ENCODE measurements around the gene TPSAB1. TPM values are rescaled to one million over a fixed set of nuclear protein-coding genes. Genes with fewer than 3 reads are reported as not detected.
"Not testable (repeated sequence)": the region's sequence is repeated elsewhere in the genome, so short reads cannot be mapped to it uniquely, and the experiment has no call there.

Gene TPSAB1
- total RNA-seq, 2 donors from 2014 or later, result 30.4 to 62.1 TPM

DNA sequence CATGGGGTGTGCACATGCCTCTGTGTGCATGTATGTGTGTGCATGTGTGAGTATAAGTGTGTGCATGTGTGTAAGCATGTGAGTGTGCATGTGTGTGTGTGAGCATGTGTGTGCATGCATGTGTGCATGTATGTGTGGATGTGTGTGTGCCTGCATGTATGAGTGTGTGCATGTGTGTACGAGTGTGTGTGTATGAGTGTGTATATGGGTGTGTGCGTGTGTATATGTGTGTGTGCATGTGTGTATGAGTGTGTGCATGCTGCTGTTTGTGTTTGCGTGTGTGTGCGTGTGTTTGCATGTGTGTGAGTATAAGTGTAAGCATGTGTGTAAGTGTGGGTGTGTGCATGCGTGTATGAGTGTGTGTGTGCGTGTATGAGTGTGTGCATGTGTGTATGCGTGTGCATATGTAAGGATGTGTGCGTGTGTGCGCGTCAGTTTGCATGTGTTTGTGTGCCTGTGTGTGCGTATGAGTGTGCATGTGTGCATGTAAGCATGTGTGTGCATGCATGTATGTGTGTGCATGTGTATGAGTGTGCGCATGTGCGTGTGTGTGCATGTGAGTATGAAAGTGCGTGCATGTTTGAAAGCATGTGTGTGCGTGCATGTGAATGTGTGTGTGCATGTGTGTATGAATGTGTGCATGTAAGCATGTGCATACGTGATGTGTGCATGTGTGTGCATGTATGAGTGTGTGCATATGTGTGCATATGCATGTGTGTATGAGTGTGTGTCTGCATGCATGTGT lies 24.0 kb downstream of the TPSAB1 start:
- no peaks in the 10 kb centered on the region for H3K4me1 ChIP-seq
- H3K36me3 ChIP-seq, result no peaks in the 10 kb centered on the region
- TF ChIP-seq, protein P1, sequence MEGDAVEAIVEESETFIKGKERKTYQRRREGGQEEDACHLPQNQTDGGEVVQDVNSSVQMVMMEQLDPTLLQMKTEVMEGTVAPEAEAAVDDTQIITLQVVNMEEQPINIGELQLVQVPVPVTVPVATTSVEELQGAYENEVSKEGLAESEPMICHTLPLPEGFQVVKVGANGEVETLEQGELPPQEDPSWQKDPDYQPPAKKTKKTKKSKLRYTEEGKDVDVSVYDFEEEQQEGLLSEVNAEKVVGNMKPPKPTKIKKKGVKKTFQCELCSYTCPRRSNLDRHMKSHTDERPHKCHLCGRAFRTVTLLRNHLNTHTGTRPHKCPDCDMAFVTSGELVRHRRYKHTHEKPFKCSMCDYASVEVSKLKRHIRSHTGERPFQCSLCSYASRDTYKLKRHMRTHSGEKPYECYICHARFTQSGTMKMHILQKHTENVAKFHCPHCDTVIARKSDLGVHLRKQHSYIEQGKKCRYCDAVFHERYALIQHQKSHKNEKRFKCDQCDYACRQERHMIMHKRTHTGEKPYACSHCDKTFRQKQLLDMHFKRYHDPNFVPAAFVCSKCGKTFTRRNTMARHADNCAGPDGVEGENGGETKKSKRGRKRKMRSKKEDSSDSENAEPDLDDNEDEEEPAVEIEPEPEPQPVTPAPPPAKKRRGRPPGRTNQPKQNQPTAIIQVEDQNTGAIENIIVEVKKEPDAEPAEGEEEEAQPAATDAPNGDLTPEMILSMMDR (IDR thresholded peaks at IDR 0.05), result no peak
- H3K4me3 ChIP-seq, result no peak overlapping the region
- no peak overlapping the region for H3K9ac ChIP-seq (ENCODE audit: low read depth in 2 of 2, low read length in 2 of 2)
- intact Hi-C loops (cut with DNase I), result no loop called here
- no peaks in the 10 kb centered on the region for H3K9me3 ChIP-seq
- no peak for DNase-seq
- H3K27ac ChIP-seq, result no peak overlapping the region
- peaks cover 31% of the 10 kb centered on the region for H3K27me3 ChIP-seq

DNA sequence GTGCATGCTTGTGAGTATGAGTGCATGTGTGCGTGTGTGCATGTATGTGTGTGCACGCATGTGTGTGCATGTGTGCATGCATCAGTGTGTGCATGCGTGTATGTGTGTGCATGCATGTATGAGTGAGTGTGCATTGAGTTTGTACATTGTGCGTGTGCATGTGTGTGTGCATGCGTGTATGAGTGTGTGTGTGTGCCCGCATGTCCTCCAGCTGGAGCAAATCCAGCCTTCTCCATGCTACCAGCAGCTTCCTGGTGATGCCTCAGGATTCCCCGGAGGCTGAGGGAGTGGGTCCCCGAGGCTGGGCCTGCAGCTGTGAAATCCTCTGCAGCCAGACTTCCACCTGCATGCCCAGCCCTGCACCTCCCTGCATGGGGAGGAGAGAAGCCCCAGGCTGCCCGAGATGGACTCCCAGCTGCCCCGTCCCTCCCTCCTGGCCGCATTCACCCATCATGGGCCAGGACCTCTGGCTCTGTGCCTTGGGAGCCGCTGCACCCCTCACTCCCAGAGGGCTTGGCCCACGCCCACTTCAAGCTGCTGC lies 24.7 kb downstream of the TPSAB1 start:
- H3K27me3 ChIP-seq, result peaks cover 24% of the 10 kb centered on the region
- no peak for DNase-seq
- no peaks in the 10 kb centered on the region for H3K4me1 ChIP-seq
- H3K4me3 ChIP-seq, result no peak overlapping the region
- no peaks in the 10 kb centered on the region for H3K36me3 ChIP-seq
- TF ChIP-seq, protein P1 (IDR thresholded peaks at IDR 0.05), result no peak
- intact Hi-C loops (cut with DNase I), result no loop called here
- no peak overlapping the region for H3K9ac ChIP-seq (ENCODE audit: low read depth in 2 of 2, low read length in 2 of 2)
- H3K27ac ChIP-seq, result no peak overlapping the region
- no peaks in the 10 kb centered on the region for H3K9me3 ChIP-seq

DNA sequence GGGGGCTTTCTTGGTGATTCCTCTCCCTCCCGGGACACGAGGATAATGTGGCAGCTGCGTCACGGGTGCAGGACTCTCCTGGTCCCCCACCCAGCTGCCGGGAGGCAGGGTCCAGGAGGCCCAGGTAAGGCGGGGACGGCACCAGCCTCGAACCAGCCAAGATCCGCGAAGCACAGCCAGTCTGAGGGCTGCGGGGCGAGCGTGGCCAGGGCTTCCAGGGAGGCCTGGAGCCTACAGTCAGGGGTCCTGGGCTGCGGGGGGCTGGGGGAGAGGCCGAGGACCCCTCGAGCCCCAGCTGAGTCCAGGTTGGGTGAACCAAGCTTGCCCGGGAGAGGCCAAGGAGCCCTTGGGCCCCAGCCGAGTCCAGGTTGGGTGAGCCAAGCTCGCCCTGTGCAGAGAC lies 25.3 kb downstream of the TPSAB1 start:
- no peak overlapping the region for H3K9ac ChIP-seq (ENCODE audit: low read depth in 2 of 2, low read length in 2 of 2)
- no peaks in the 10 kb centered on the region for H3K9me3 ChIP-seq
- H3K27me3 ChIP-seq, result peaks cover 21% of the 10 kb centered on the region
- no peak overlapping the region for H3K27ac ChIP-seq
- TF ChIP-seq, protein P1 (IDR thresholded peaks at IDR 0.05), result no peak
- no peak for DNase-seq
- intact Hi-C loops (cut with DNase I), result no loop called here
- H3K36me3 ChIP-seq, result no peaks in the 10 kb centered on the region
- H3K4me3 ChIP-seq, result no peak overlapping the region
- H3K4me1 ChIP-seq, result no peaks in the 10 kb centered on the region

DNA sequence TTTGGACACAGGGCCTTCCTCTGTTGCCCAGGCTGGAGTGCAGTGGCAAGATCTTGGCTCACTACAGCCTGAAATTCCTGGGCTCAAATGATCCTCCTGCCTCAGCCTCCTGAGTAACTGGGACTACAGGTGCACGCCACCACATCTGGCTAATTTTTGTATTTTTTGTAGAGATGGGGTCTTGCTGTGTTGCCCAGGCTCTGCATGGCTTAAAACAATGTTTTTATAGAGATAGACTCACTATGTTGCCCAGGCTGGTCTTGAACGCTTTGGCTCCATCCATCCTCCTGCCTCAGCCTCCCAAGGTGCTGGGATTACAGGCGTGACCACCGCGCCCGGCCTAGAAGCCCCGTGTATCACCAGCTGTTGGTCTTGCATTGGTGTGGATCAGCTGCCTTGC lies 28.9 kb downstream of the TPSAB1 start:
- H3K9me3 ChIP-seq; H3K36me3 ChIP-seq; H3K9ac ChIP-seq (ENCODE audit: low read depth in 2 of 2, low read length in 2 of 2); H3K27ac ChIP-seq; intact Hi-C loops (cut with DNase I); H3K27me3 ChIP-seq; H3K4me3 ChIP-seq; H3K4me1 ChIP-seq; DNase-seq: not testable (repeated sequence)

DNA sequence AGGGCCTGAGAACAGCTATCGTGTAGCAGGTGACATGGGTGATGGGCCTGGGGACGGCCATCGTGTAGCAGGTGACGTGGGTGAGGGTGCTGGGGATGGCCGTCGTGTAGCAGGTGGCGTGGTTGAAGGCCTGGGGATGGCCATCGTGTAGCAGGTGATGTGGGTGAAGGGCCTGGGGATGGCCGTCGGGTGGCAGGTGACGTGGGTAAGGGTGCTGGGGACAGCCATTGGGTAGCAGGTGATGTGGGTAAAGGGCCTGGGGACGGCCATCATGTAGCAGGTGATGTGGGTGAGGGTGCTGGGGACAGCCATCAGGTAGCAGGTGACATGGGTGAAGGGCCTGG lies 30.8 kb downstream of the TPSAB1 start:
- peak overlapping the region in 1 of 2 donors; percentile 24 for H3K9ac ChIP-seq (ENCODE audit: low read depth in 2 of 2, low read length in 2 of 2)
- TF ChIP-seq, protein P1 (IDR thresholded peaks at IDR 0.05), result no peak

DNA sequence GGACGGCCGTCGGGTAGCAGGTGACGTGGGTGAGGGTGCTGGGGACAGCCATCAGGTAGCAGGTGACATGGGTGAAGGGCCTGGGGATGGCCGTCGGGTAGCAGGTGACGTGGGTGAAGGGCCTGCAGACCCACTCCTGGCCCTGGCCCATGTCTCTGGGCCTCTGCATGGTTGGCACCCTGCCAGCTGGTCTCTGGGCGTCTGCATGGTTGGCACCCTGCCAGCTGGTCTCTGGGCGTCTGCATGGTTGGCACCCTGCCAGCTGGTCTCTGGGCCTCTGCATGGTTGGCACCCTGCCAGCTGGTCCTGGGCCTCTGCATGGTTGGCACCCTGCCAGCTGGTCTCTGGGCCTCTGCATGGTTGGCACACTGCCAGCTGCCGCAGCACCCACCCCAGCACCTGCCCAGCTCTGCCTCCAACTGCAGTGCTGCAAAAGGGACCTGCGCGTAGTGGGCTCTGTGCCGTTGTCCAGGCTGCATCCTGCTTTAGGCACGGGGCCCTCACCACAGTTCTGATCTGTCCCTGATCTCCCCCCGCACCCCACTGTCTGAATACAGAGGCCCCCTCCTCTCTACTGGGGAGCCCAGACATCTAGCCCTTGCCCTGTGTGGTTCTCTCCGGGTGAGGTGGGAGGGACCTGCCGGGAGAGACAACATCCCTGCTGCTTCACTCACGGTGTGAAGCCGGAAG lies 31.4 kb downstream of the TPSAB1 start:
- peak; percentile 37 for DNase-seq
- H3K9me3 ChIP-seq; H3K4me1 ChIP-seq; intact Hi-C loops (cut with DNase I); H3K27me3 ChIP-seq; H3K36me3 ChIP-seq; H3K4me3 ChIP-seq; H3K27ac ChIP-seq: not testable (repeated sequence)
- H3K9ac ChIP-seq (ENCODE audit: low read depth in 2 of 2, low read length in 2 of 2), result peak overlapping the region in 1 of 2 donors; percentile 24

More for the DNA sequence above, 30.8 kb downstream of the TPSAB1 start:
- Histone ChIP-seq H3K4me1 (peaks cover 5% of the 10 kb centered on the region), H3K4me3 (no peak overlapping the region), H3K36me3 (no peaks in the 10 kb centered on the region), H3K27me3 (no peaks in the 10 kb centered on the region), H3K27ac (no peak overlapping the region), H3K9me3 (no peaks in the 10 kb centered on the region)
- intact Hi-C loops (cut with DNase I), result no loop called here
- no peak for DNase-seq

Measured in colonic mucosa (tissue), 4 donors.